SK-N-SH (cell line): ENCODE results near the gene TRMU. TPM values are rescaled to one million over a fixed set of nuclear protein-coding genes. Genes with fewer than 3 reads are reported as not detected.
"Not testable (repeated sequence)": the region's sequence is repeated elsewhere in the genome, so short reads cannot be mapped to it uniquely, and the experiment has no call there.

Source experiments
- CTCF ChIA-PET: fragments of 300-600, 350-600 bp; formaldehyde crosslinking; extraction: SDS; loops from one replicate; lab custom pipeline; 2021; lab: Yijun Ruan, JAX
- POLR2A ChIA-PET: fragments of 350-600 bp; sonication (Branson Sonifier 250); formaldehyde crosslinking; extraction: SDS; loops from one replicate; lab custom pipeline; 2020; ENCODE audit warnings: antibody characterized with exemption, inconsistent platforms; lab: Yijun Ruan, JAX
- DNase-seq: peaks from one replicate; pipeline ENCODE4 v3.0.0; 2012
- H2AFZ ChIP-seq: fragments of 200-600 bp; sonication (generic); 2 replicates; pipeline ENCODE4 v1.8.1; 2016; ENCODE audit warnings: antibody characterized with exemption, mild to moderate bottlenecking, low read depth
- H3F3A ChIP-seq: fragments of 200-600 bp; sonication (generic); replicated peaks from 2 replicates; pipeline ENCODE3; 2016; ENCODE audit warnings: antibody characterized with exemption, mild to moderate bottlenecking; ENCODE audit not compliant: insufficient read depth
- H3K27ac ChIP-seq, 2 experiments: fragments of 200-500 bp in 1 of 2; fragments of 200-600 bp in 1 of 2; sonication (Bioruptor generic) in 1 of 2; sonication (generic), shearing (Covaris generic) in 1 of 2; 2 replicates each; pipeline versions ENCODE4 v1.5.1 to v1.6.1; 2014 to 2016; ENCODE audit warnings: low read depth in 2 of 2, inconsistent platforms in 1 of 2, low read length in 1 of 2, mild to moderate bottlenecking in 1 of 2, mixed read lengths in 1 of 2
- H3K27me3 ChIP-seq: fragments of 200-600 bp; sonication (generic), shearing (Covaris generic); 2 replicates; pipeline ENCODE4 v1.6.1; 2016; ENCODE audit warnings: mixed run types; ENCODE audit not compliant: insufficient read depth
- H3K36me3 ChIP-seq, 2 experiments: fragments of 200-500 bp in 1 of 2; fragments of 200-600 bp in 1 of 2; sonication (Bioruptor generic) in 1 of 2; sonication (generic) in 1 of 2; replicated peaks in 1 of 2; 2 replicates each; pipeline versions ENCODE3 to v1.5.1; 2014 to 2016; ENCODE audit warnings: low read length in 1 of 2, mild to moderate bottlenecking in 1 of 2; ENCODE audit not compliant: insufficient read depth in 2 of 2, control insufficient read depth in 1 of 2
- H3K4me1 ChIP-seq, 2 experiments: fragments of 200-500 bp in 1 of 2; fragments of 200-600 bp in 1 of 2; sonication (Bioruptor generic) in 1 of 2; sonication (generic), shearing (Covaris generic) in 1 of 2; 2 replicates each; pipeline versions ENCODE4 v1.5.1 to v1.6.1; 2014 to 2016; ENCODE audit warnings: low read depth in 1 of 2, low read length in 1 of 2, mixed run types in 1 of 2; ENCODE audit not compliant: insufficient read depth in 2 of 2, control insufficient read depth in 1 of 2
- H3K4me2 ChIP-seq: fragments of 200-600 bp; sonication (generic), shearing (Covaris generic); 2 replicates; pipeline ENCODE4 v1.6.1; 2017; ENCODE audit warnings: mixed run types
- H3K4me3 ChIP-seq, 2 experiments: fragments of 200-500 bp in 1 of 2; fragments of 200-600 bp in 1 of 2; sonication (Bioruptor generic) in 1 of 2; sonication (generic), shearing (Covaris generic) in 1 of 2; 2 replicates each; pipeline versions ENCODE4 v1.5.1 to v1.8.1; 2014 to 2016; ENCODE audit warnings: low read depth in 2 of 2, inconsistent platforms in 1 of 2, low read length in 1 of 2, mild to moderate bottlenecking in 1 of 2, mixed read lengths in 1 of 2, moderate library complexity in 1 of 2
- H3K79me2 ChIP-seq: fragments of 200-600 bp; sonication (generic); 2 replicates; pipeline ENCODE4 v1.8.1; 2017; ENCODE audit warnings: mild to moderate bottlenecking; ENCODE audit not compliant: insufficient read depth
- H3K9ac ChIP-seq: fragments of 200-600 bp; sonication (generic); 2 replicates; pipeline ENCODE4 v1.6.1; 2017; ENCODE audit warnings: mixed run types
- H3K9me2 ChIP-seq: fragments of 200-600 bp; sonication (generic); 2 replicates; pipeline ENCODE4 v1.6.1; 2017; ENCODE audit warnings: mixed run types
- H3K9me3 ChIP-seq: fragments of 200-600 bp; sonication (generic); 2 replicates; pipeline ENCODE4 v1.6.1; 2017; ENCODE audit warnings: mixed run types, mild to moderate bottlenecking, moderate library complexity
- H4K20me1 ChIP-seq: fragments of 200-600 bp; sonication (generic); 2 replicates; pipeline ENCODE4 v1.6.1; 2017; ENCODE audit warnings: mild to moderate bottlenecking, mixed run types; ENCODE audit not compliant: insufficient read depth
- EP300 ChIP-seq, 2 experiments: IDR thresholded peaks; 2 replicates each; pipeline versions ENCODE4 v1.4.0 to v1.6.1; 2012; ENCODE audit warnings: borderline replicate concordance in 1 of 2, low read depth in 1 of 2, low read length in 1 of 2
- EZH2phosphoT487 ChIP-seq: fragments of 200-600 bp; sonication (generic); IDR thresholded peaks from 2 replicates; pipeline ENCODE4 v1.6.1; 2017; ENCODE audit warnings: low read depth, mixed run types, mild to moderate bottlenecking, antibody characterized with exemption, moderate library complexity, borderline replicate concordance
- JUND ChIP-seq: IDR thresholded peaks from 2 replicates; pipeline ENCODE4 v1.4.0; 2012
- NRF1 ChIP-seq: IDR thresholded peaks from 2 replicates; pipeline ENCODE4 v1.6.1; 2012; ENCODE audit warnings: low read depth, mild to moderate bottlenecking, low read length
- RAD21 ChIP-seq: IDR thresholded peaks from 2 replicates; pipeline ENCODE4 v1.6.1; 2012; ENCODE audit warnings: mild to moderate bottlenecking, low read length
- RCOR1 ChIP-seq: fragments of 150-350 bp; IDR thresholded peaks from 2 replicates; pipeline ENCODE4 v1.6.1; 2017; ENCODE audit warnings: antibody characterized with exemption, low read length
- RXRA ChIP-seq: IDR thresholded peaks from 2 replicates; pipeline ENCODE4 v1.4.0; 2012; ENCODE audit warnings: low read depth, mild to moderate bottlenecking, borderline replicate concordance
- WGBS: methylation state at CpG from one replicate; pipeline ENCODE4 v1.1.6; 2017; ENCODE audit warnings: low lambda C conversion rate; 5-methylcytosine and 5-hydroxymethylcytosine counted together
- polyA plus RNA-seq, 3 experiments: library from polyadenylated mRNA; depleted of rRNA; stranded (reverse); fragments of >200 nt; gene quantifications; 2 replicates each; pipeline ENCODE4 v1.2.3, GENCODE V29; 2012
- TF ChIP-seq, protein P1 (sequence below): IDR thresholded peaks from 2 replicates; pipeline ENCODE4; 2012
- TF ChIP-seq, protein P2 (sequence below): IDR thresholded peaks from 2 replicates; pipeline ENCODE4 v1.6.1; 2012; ENCODE audit warnings: mild to moderate bottlenecking, low read depth, low read length, moderate library complexity
- TF ChIP-seq, protein P3 (sequence below): IDR thresholded peaks from 2 replicates; pipeline ENCODE4 v1.4.0; 2012; ENCODE audit warnings: low read depth, borderline replicate concordance

The TRMU gene
- polyA plus RNA-seq, 1 of the 3 experiments (the other 2 are of a cell fraction): 47.1 TPM

DNA sequence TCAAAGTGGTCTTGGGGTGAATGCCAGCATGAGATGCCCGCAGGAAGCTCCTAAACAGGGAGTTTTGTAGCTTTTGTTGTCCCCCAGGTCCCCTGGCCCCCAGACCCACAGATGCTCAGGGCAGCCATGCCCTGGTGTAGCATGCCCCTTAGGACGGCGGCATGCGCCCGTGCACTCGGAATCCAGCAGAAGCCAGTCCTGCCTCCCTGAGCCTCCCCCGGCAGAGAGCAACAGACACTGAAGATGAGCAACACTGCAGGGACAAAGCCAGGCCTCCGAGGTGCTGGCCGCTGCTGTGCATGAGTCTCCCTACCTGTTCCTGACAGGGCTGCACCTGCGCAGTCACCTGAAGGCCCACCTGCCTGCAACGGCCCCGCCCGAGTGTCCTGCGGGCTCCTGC, 59.1 kb downstream of the TRMU start:
- Histone ChIP-seq H3K4me1 (no peaks in the 10 kb centered on the region; a peak in 1 of 4 replicates), H2AFZ (no peak overlapping the region), H3K9ac (no peak overlapping the region), H3K4me2 (no peak overlapping the region), H3K36me3 (no peaks in the 10 kb centered on the region), H3K9me3 (no peaks in the 10 kb centered on the region), H3F3A (no peaks in the 10 kb centered on the region), H3K4me3 (no peak overlapping the region), H3K27me3 (no peaks in the 10 kb centered on the region), H4K20me1 (no peaks in the 10 kb centered on the region), H3K9me2 (no peaks in the 10 kb centered on the region), H3K79me2 (no peaks in the 10 kb centered on the region), H3K27ac (no peak overlapping the region)
- ChIA-PET CTCF (no interaction called here), POLR2A (no interaction called here)
- TF ChIP-seq RCOR1 (no peak), EZH2phosphoT487 (no peak), RAD21 (no peak), JUND (no peak), RXRA (no peak), NRF1 (no peak)
- TF ChIP-seq, protein P1, sequence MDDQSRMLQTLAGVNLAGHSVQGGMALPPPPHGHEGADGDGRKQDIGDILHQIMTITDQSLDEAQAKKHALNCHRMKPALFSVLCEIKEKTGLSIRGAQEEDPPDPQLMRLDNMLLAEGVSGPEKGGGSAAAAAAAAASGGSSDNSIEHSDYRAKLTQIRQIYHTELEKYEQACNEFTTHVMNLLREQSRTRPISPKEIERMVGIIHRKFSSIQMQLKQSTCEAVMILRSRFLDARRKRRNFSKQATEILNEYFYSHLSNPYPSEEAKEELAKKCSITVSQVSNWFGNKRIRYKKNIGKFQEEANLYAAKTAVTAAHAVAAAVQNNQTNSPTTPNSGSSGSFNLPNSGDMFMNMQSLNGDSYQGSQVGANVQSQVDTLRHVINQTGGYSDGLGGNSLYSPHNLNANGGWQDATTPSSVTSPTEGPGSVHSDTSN: no peak
- TF ChIP-seq, protein P2, sequence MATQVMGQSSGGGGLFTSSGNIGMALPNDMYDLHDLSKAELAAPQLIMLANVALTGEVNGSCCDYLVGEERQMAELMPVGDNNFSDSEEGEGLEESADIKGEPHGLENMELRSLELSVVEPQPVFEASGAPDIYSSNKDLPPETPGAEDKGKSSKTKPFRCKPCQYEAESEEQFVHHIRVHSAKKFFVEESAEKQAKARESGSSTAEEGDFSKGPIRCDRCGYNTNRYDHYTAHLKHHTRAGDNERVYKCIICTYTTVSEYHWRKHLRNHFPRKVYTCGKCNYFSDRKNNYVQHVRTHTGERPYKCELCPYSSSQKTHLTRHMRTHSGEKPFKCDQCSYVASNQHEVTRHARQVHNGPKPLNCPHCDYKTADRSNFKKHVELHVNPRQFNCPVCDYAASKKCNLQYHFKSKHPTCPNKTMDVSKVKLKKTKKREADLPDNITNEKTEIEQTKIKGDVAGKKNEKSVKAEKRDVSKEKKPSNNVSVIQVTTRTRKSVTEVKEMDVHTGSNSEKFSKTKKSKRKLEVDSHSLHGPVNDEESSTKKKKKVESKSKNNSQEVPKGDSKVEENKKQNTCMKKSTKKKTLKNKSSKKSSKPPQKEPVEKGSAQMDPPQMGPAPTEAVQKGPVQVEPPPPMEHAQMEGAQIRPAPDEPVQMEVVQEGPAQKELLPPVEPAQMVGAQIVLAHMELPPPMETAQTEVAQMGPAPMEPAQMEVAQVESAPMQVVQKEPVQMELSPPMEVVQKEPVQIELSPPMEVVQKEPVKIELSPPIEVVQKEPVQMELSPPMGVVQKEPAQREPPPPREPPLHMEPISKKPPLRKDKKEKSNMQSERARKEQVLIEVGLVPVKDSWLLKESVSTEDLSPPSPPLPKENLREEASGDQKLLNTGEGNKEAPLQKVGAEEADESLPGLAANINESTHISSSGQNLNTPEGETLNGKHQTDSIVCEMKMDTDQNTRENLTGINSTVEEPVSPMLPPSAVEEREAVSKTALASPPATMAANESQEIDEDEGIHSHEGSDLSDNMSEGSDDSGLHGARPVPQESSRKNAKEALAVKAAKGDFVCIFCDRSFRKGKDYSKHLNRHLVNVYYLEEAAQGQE: no peak
- TF ChIP-seq, protein P3, sequence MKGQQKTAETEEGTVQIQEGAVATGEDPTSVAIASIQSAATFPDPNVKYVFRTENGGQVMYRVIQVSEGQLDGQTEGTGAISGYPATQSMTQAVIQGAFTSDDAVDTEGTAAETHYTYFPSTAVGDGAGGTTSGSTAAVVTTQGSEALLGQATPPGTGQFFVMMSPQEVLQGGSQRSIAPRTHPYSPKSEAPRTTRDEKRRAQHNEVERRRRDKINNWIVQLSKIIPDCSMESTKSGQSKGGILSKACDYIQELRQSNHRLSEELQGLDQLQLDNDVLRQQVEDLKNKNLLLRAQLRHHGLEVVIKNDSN: no peak
- WGBS: 79% methylated on average over 3 of the region's 14 CpGs
- no peak for DNase-seq

DNA sequence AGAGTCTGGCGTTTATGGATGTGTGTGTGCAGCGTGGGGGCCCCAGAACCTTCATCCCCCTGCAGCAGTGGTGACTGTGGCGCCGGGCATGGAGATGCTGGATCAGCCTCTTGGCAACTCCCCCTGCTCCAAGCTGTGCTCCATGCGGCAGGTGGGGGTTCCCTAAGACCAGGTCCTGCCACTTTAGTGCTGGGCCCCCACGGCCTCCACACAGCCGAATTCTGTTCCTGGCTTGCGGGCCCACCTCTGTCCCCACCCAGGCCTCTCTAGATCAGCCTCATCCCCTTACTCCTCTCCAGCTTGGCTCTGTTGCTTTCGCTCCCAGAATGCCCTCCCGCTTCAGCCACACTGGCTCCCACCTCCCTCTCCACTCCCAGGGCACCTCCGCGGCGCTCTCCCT, 59.6 kb downstream of the TRMU start:
- Histone ChIP-seq H4K20me1 (no peaks in the 10 kb centered on the region), H3K27me3 (no peaks in the 10 kb centered on the region), H3K4me3 (no peak overlapping the region), H3K36me3 (no peaks in the 10 kb centered on the region), H3K4me2 (no peak overlapping the region), H3K9ac (no peak overlapping the region), H2AFZ (no peak overlapping the region), H3K79me2 (no peaks in the 10 kb centered on the region), H3K9me3 (no peaks in the 10 kb centered on the region), H3K9me2 (no peaks in the 10 kb centered on the region), H3F3A (no peaks in the 10 kb centered on the region), H3K27ac (no peak overlapping the region), H3K4me1 (no peaks in the 10 kb centered on the region; a peak in 1 of 4 replicates)
- DNase-seq: no peak
- ChIA-PET CTCF (interaction anchor here (1.5 kb wide), 1 partner anchor 9 kb away, joined by 3 read pairs; no protein-coding TSS in a partner anchor), POLR2A (no interaction called here)
- TF ChIP-seq EP300 (IDR thresholded peaks at IDR 0.05; ENCODE audit: borderline replicate concordance in 1 of 2, low read depth in 1 of 2, low read length in 1 of 2): no peak
- 81% methylated on average over 11 of the region's 13 CpGs for WGBS

DNA sequence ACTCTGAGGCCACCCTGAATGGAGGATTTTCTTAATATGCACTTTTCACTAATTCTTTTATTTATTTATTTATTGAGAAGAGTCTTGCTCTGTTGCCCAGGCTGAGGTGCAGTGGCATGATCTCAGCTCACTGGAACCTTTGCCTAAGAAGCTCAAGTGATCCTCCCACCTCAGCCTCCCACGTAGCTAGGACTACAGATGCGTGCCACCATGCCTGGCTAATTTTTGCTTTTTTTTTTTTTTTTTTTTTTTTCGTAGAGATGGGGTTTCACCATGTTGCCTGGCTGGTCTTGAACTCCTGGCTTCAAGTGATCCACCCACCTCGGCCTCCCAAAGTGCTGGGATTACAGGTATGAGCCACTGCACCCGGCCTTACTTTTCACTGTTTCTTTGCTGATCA, 61.5 kb downstream of the TRMU start:
- 64% methylated on average over 5 of the region's 5 CpGs for WGBS
- H4K20me1 ChIP-seq, CTCF ChIA-PET, H2AFZ ChIP-seq, H3K4me1 ChIP-seq, H3K9me2 ChIP-seq, H3F3A ChIP-seq, H3K79me2 ChIP-seq, H3K27me3 ChIP-seq, H3K9me3 ChIP-seq, POLR2A ChIA-PET, H3K4me2 ChIP-seq, H3K9ac ChIP-seq, H3K36me3 ChIP-seq, H3K4me3 ChIP-seq, H3K27ac ChIP-seq, DNase-seq: not testable (repeated sequence)
